ENCODE measurements around the gene ANKRD9.

- no peak for TF ChIP-seq CTCF (conservative IDR thresholded peaks at IDR 0.05 in 1 of 2, IDR thresholded peaks at IDR 0.05 in 1 of 2; ENCODE audit: low read depth in 1 of 2, low read length in 2 of 2)
- TF ChIP-seq EZH2 (IDR thresholded peaks at IDR 0.05; ENCODE audit: low read length, missing control alignments), result no peak
These were observed 15.8 kb upstream of the ANKRD9 start for GRCh38 chr14:102525219-102525928.

Data from fibroblast of lung (primary cell).